ENCODE measurements around the gene CDHR2.

The CDHR2 gene

DNA sequence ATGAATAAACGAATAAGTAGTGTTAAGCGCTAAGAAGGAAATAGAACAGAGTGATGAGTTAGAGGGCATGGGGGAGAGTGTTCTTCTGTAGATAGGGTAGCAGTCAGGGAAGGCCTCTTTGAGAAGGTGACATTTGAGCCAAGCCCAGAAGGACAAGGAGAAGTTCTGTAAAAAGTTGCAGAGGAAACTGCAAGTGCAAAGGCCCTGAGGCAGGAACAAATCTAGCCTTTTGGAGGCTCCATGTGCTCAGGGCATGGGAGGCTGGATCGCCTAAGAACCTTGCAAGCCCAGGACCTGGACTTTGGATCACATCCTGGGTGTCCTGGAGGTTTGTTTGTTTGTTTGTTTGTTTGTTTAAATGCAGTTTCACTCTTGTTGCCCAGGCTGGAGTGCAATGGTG, 89.3 kb downstream of the CDHR2 start:
- DNase-seq (ENCODE audit: low read depth in 2 of 3, low spot score in 2 of 3): no peak

GRCh38 chr5:176639208-176639607, 90.1 kb downstream of the CDHR2 start:
- no peak for DNase-seq (ENCODE audit: low read depth in 2 of 3, low spot score in 2 of 3)

GRCh38 chr5:176639981-176640380, 90.8 kb downstream of the CDHR2 start:
- DNase-seq (ENCODE audit: low read depth in 2 of 3, low spot score in 2 of 3): no peak

DNA sequence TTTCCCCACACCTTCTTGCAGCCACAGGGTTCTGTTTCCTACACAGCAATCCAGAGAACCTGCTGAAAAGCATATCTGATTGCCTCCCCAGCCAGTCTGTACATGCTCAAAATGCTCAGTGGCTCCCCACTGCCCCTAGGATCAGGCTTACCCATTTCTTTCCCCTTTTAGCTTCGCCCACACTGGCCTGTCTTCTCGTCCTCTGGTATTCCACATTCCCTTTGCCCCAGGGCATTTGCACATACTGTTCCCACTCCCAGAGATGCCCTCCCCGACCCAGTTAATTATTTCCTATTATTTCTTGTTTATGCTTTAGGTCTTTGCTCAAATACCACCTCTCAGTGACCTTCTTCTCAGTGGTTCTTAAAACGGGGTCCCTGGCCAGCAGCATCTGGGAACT, 91.5 kb downstream of the CDHR2 start:
- DNase-seq (ENCODE audit: low read depth in 2 of 3, low spot score in 2 of 3): no peak

DNA sequence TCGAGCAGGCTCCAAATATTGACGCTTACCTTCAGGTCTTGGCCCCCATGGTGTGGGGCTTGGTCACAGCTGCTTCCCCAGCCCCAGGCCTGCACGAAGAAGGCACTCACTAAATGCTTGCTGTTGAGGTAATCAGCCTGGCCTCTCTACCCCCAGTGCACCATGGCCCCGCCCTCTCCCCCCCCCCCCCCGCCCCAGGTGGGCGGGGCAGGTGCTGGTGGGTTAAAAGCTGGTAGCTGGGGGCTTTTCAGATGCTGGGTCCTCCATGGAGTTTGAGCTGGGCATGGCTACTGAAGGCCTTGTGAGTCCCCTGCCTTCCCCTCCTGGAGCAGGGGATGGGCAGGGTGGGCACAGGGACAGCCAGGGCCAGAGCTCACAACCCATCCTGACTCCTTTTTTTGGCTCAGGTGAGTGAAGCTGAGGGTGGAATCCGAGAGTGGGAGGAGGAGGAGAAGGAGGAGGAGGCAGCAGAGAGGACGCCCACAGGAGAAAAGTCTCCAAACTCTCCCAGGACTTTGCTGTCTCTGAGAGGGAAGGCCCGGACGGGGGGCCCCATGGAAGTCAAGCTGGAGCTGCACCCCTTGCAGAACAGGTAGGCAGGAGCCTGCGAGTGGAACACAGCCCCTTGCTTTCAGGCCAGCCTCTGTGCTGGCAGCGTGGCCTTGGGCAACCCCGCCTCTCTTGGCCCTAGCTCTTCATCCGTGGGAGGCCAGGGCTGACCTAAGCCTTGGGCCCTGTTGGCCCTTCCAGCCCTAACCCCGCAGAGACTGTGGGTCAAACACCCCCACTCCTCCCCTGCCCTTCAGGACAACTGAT, 93.7 kb downstream of the CDHR2 start:
- no peak for DNase-seq (ENCODE audit: low read depth in 2 of 3, low spot score in 2 of 3)

GRCh38 chr5:176643491-176644219, 94.5 kb downstream of the CDHR2 start:
- no peak for DNase-seq (ENCODE audit: low read depth in 2 of 3, low spot score in 2 of 3)

GRCh38 chr5:176644294-176644693, 95.2 kb downstream of the CDHR2 start:
- DNase-seq (ENCODE audit: low read depth in 2 of 3, low spot score in 2 of 3): no peak

DNA sequence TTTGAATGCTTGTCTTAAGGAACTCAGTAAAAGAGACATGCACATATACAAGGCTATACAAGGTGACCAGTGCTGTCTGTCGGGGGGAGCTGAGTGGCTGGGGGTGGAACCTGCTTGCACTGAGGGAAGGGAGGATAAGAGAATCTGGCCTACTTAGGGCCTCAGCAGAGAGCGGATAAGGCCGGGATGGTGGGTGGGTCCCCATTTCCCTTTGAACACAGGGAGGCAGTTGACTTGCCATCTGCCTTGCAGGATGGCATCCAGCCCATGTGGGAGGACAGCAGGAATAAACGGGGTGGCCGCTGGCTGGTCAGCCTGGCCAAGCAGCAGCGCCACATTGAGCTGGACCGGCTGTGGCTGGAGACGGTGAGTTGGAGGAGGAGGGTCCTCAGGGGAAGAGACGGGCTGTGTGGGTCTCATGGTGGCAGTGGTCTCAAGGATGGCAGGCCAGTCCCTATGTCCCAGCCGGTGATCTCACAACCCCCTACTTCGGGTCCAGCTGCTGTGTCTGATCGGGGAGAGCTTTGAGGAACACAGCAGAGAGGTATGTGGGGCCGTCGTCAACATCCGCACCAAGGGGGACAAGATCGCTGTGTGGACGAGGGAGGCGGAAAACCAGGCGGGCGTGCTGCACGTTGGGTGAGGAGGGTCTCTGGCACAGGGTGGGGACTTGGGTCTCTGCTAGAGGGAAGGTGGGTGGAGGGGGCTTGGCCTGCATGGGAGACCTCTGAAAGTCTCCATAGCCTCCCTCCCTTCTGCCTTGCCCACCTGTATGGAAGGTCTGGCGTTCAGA, 95.9 kb downstream of the CDHR2 start:
- DNase-seq (ENCODE audit: low read depth in 2 of 3, low spot score in 2 of 3): no peak

Data from activated CD8-positive, alpha-beta memory T cell treated with anti-CD3 and anti-CD28 coated beads for 48 hours (primary cell).